B cell (primary cell): Measurements from ENCODE around the gene TMEM254.

Experiments
- CTCF ChIP-seq: fragments of 200-600 bp; IDR thresholded peaks from one replicate; pipeline ENCODE4 v1.8.0; 2022; ENCODE audit warnings: antibody characterized with exemption, mild to moderate bottlenecking
- EZH2 ChIP-seq: IDR thresholded peaks from 2 replicates; pipeline ENCODE4 v1.6.1; 2012; ENCODE audit warnings: borderline replicate concordance, low read depth, mild to moderate bottlenecking, moderate library complexity, low read length; ENCODE audit not compliant: insufficient read depth, poor library complexity, severe bottlenecking

GRCh38 chr10:80032503-80032902 is 46.0 kb upstream of the TMEM254 start:
- no peak for TF ChIP-seq CTCF
- no peak for TF ChIP-seq EZH2
